Neuronal stem cell (in vitro differentiated cells): Measurements from ENCODE around the gene RUNX1.

Experiments used
- DNase-seq: peaks from one replicate; pipeline ENCODE4 v3.0.0-alpha.2; 2013; ENCODE audit warnings: low spot score
- H2AFZ ChIP-seq: one replicate; pipeline ENCODE4 v1.6.1; 2013; ENCODE audit warnings: mild to moderate bottlenecking, low read length, inconsistent platforms
- H2AK5ac ChIP-seq: 2 replicates; pipeline ENCODE4 v1.6.1; 2013; ENCODE audit warnings: low read depth, mild to moderate bottlenecking, inconsistent platforms, low read length, moderate library complexity, mixed read lengths
- H2BK120ac ChIP-seq: 2 replicates; pipeline ENCODE4 v1.6.1; 2013; ENCODE audit warnings: low read depth, mild to moderate bottlenecking, inconsistent platforms, low read length, moderate library complexity, mixed read lengths
- H2BK12ac ChIP-seq: one replicate; pipeline ENCODE4 v1.6.1; 2013; ENCODE audit warnings: low read length, inconsistent platforms
- H2BK15ac ChIP-seq: 2 replicates; pipeline ENCODE4 v1.6.1; 2013; ENCODE audit warnings: mild to moderate bottlenecking, low read length, inconsistent platforms, mixed read lengths
- H2BK5ac ChIP-seq: one replicate; pipeline ENCODE4 v1.6.1; 2013; ENCODE audit warnings: inconsistent platforms, mild to moderate bottlenecking, low read length, moderate library complexity
- H3K14ac ChIP-seq: one replicate; pipeline ENCODE4 v1.6.1; 2013; ENCODE audit warnings: low read length, inconsistent platforms
- H3K18ac ChIP-seq: 2 replicates; pipeline ENCODE4 v1.6.1; 2013; ENCODE audit warnings: low read length, inconsistent platforms
- H3K23ac ChIP-seq: 2 replicates; pipeline ENCODE4 v1.6.1; 2013; ENCODE audit warnings: low read depth, mild to moderate bottlenecking, mixed read lengths, low read length, inconsistent platforms; ENCODE audit not compliant: poor library complexity
- H3K27ac ChIP-seq: replicated peaks from 3 replicates; pipeline ENCODE4 v1.5.1; 2013; ENCODE audit warnings: low read length, inconsistent platforms
- H3K27me3 ChIP-seq, 3 experiments: 2 replicates each; pipeline ENCODE4 v1.6.1; 2013; ENCODE audit warnings: low read length in 3 of 3, mild to moderate bottlenecking in 2 of 3, inconsistent platforms in 1 of 3, low read depth in 1 of 3, mixed read lengths in 1 of 3, moderate library complexity in 1 of 3; ENCODE audit not compliant: control insufficient read depth in 3 of 3, insufficient read depth in 3 of 3
- H3K36me3 ChIP-seq, 2 donors: replicated peaks in 1 of 2; 2 replicates each; pipeline ENCODE4 v1.6.1; 2013; ENCODE audit warnings: low read length in 2 of 2; ENCODE audit not compliant: control insufficient read depth in 2 of 2, insufficient read depth in 2 of 2
- H3K4ac ChIP-seq: 2 replicates; pipeline ENCODE4 v1.6.1; 2013; ENCODE audit warnings: inconsistent platforms, mild to moderate bottlenecking, low read length, moderate library complexity
- H3K4me1 ChIP-seq, 2 donors: 1 replicate in 1 of 2; 2 replicates in 1 of 2; pipeline ENCODE4 v1.6.1; 2013; ENCODE audit warnings: low read length in 2 of 2, low read depth in 1 of 2; ENCODE audit not compliant: control insufficient read depth in 2 of 2, insufficient read depth in 1 of 2
- H3K4me2 ChIP-seq: one replicate; pipeline ENCODE4 v1.6.1; 2013; ENCODE audit warnings: mild to moderate bottlenecking, low read length, inconsistent platforms; ENCODE audit not compliant: insufficient read depth, poor library complexity, severe bottlenecking
- H3K4me3 ChIP-seq, 2 donors: 2 replicates each; pipeline ENCODE4 v1.5.1; 2013; ENCODE audit warnings: low read length in 2 of 2, mild to moderate bottlenecking in 2 of 2, inconsistent platforms in 1 of 2, moderate library complexity in 1 of 2
- H3K79me1 ChIP-seq: one replicate; pipeline ENCODE4 v1.6.1; 2013; ENCODE audit warnings: low read depth, mild to moderate bottlenecking, inconsistent platforms, low read length, moderate library complexity
- H3K9ac ChIP-seq: one replicate; pipeline ENCODE4 v1.6.1; 2013; ENCODE audit warnings: mild to moderate bottlenecking, low read depth, low read length, inconsistent platforms; ENCODE audit not compliant: poor library complexity
- H3K9me3 ChIP-seq, 2 donors: replicated peaks in 1 of 2; 2 replicates each; pipeline versions ENCODE3 to v1.6.1; 2013; ENCODE audit warnings: low read length in 2 of 2, mild to moderate bottlenecking in 2 of 2, inconsistent platforms in 1 of 2, low read depth in 1 of 2, mixed read lengths in 1 of 2, moderate library complexity in 1 of 2; ENCODE audit not compliant: control insufficient read depth in 2 of 2, insufficient read depth in 1 of 2
- H4K8ac ChIP-seq: one replicate; pipeline ENCODE4 v1.6.1; 2013; ENCODE audit warnings: low read depth, mild to moderate bottlenecking, inconsistent platforms, low read length, moderate library complexity
- H4K91ac ChIP-seq: one replicate; pipeline ENCODE4 v1.6.1; 2013; ENCODE audit warnings: low read length, low read depth, mild to moderate bottlenecking, inconsistent platforms; ENCODE audit not compliant: poor library complexity
- WGBS, 2 donors: extraction: QIAGEN DNeasy Blood & Tissue Kit; methylation state at CpG; one replicate each; pipeline ENCODE4 v1.1.7; 2013; ENCODE audit warnings: missing lambda C conversion rate in 2 of 2, mixed read lengths in 1 of 2; ENCODE audit not compliant: insufficient read length in 2 of 2, insufficient replicate concordance in 1 of 2; ENCODE audit errors: extremely low coverage in 2 of 2; 5-methylcytosine and 5-hydroxymethylcytosine counted together

RUNX1 gene

DNA sequence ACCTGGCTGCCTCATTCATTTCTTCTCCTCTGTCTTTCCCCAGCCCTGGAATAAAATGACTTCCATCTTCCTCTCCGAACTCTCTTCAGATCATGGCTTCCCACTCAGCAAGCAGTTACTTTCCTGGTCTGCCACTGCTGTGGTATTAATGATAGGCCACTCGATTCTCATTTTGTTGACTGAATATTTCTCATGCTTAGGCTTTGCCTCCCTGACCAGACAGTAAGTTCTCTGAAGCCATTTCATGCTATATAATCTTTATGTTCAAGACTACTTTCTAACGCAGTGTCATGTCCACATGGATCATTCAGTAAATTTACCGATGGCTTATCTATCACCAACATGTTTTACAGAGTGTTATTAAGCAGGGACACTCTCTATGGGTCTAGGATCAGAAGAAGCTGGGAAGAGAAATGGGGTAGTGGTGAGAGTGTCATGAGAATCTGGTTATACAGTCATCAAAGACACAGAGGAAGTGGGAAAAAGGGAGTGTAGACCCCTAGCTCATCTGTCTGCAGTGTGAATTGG lies 20.6 kb downstream of the RUNX1 start:
- no CpG with 5 or more reads among the region's 4 CpGs for WGBS, 2 donors

DNA sequence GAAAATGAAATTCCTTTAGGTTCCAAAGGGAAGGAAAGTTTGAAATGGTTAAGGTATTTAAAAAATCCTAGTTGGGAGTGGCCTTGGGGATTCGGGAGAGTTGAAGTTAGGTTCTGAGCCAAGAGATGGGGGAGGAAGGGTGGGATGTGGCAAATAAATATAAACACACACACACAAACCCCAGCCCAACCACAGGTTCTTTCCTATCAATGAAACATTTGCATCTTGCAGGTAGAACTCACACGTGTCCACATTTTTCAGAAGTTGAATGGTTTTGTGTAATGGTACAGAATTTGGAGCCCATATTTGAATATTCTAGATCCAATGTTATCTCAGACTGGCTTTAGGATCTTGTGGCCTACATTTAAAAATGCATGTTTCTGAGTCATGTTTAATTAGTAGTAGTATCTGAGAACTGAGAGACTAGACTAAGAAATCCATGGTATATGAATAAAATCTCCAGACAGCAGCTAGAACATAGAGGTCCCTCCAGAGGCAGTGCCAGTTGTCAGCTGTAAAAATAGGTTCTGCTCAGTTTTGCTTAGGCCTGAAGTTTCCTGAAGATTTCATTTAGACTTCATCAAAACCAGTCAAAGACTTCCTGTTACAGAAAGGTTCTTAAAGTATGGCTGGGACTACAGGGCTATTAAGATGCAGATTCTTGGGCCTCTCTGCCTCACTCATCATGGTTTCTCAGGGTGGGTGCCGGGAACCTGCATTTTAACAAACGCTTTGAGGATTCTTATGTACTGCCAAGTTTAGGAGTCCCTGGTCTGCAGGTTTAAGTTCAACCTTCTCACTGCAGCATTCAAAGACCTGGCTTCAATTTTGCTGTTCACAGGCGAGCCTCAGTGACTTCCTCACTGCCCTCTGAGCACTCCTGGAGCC lies 21.3 kb downstream of the RUNX1 start:
- Histone ChIP-seq H4K91ac (no peak overlapping the region), H2AFZ (no peak overlapping the region), H2BK5ac (no peak overlapping the region), H3K4me1 (peaks cover 0 to 3% of the 10 kb centered on the region in 2 donors), H3K27ac (no peak overlapping the region), H2BK15ac (no peak overlapping the region), H4K8ac (no peak overlapping the region), H3K23ac (no peak overlapping the region), H3K79me1 (no peaks in the 10 kb centered on the region), H3K18ac (no peak overlapping the region), H3K9ac (no peak overlapping the region), H2BK120ac (no peak overlapping the region), H3K9me3 (no peaks in the 10 kb centered on the region), H3K36me3 (no peaks in the 10 kb centered on the region), H3K4me2 (no peak overlapping the region), H3K4me3 (no peak overlapping the region), H2AK5ac (no peak overlapping the region), H3K4ac (no peak overlapping the region), H2BK12ac (no peak overlapping the region), H3K27me3 (peaks cover 0 to 29% (median 4%) of the 10 kb centered on the region in 3 experiments), H3K14ac (no peak overlapping the region)
- DNase-seq: no peak
- no CpG with 5 or more reads among the region's 5 CpGs for WGBS, 2 donors

More for the DNA sequence above, 20.6 kb downstream of the RUNX1 start:
- Histone ChIP-seq H3K23ac (no peak overlapping the region), H3K9ac (no peak overlapping the region), H3K4ac (no peak overlapping the region), H3K18ac (no peak overlapping the region), H2BK15ac (no peak overlapping the region), H3K9me3 (no peaks in the 10 kb centered on the region), H2AK5ac (no peak overlapping the region), H2BK120ac (no peak overlapping the region), H3K4me1 (peaks cover 0 to 3% of the 10 kb centered on the region in 2 donors), H3K27me3 (peaks cover 0 to 29% (median 4%) of the 10 kb centered on the region in 3 experiments), H3K4me2 (no peak overlapping the region), H4K91ac (no peak overlapping the region), H4K8ac (no peak overlapping the region), H3K4me3 (no peak overlapping the region), H3K14ac (no peak overlapping the region), H2BK12ac (no peak overlapping the region), H3K79me1 (no peaks in the 10 kb centered on the region), H2BK5ac (no peak overlapping the region), H3K36me3 (no peaks in the 10 kb centered on the region), H2AFZ (no peak overlapping the region), H3K27ac (no peak overlapping the region)
- DNase-seq: no peak

DNA sequence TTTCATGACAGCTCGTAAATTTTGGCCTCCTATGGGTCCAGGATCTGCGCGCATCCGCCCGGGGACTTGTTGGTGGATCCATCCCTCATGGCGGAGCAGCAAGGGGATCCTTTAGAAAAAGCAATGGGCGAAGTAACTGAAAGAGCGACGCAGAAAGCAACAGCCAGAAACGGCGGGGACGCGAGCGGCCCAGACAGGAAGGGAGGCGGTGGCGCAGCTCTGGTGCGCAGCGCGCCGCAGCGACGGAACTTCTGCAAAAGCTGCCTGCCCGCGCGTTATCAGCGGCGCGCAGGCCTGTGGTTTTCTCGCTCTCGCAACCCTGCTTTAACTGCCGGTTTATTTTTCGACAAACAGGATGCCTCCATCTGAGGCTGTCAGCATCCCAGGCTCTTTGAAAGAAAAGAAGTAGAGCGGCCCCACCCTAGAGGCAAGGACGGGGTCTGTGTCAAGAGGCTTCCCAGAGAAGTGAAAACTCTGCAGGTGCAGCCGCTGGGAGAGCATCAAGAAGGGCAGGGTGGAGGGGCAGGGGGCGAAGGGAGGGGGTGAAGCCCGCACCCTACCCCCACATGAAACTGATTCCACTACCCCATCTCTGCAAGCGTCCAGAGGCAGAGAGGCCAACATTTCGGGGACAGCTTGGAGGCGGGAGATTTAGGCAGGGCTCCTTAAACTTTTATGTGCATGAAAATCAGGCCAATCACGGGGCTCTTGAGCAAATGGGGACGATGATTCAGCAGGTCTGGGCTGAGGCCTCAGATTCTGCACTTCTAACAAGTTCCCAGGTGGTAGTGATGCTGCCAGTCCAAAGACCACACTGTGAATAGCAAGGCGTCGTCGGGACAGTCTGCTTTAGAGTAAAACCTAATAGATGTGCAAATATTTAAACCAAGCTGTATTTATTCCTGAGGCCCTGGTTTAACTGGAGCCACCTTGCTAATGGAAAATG lies 22.2 kb downstream of the RUNX1 start:
- no peak overlapping the region for H2AK5ac ChIP-seq
- H3K14ac ChIP-seq: no peak overlapping the region
- no peak overlapping the region for H3K23ac ChIP-seq
- H3K9me3 ChIP-seq: no peaks in the 10 kb centered on the region
- no peaks in the 10 kb centered on the region for H3K36me3 ChIP-seq
- H3K4ac ChIP-seq: no peak overlapping the region
- H3K9ac ChIP-seq: no peak overlapping the region
- H3K4me2 ChIP-seq: peak overlapping the region; percentile 66
- peak; percentile 21 for DNase-seq
- no peaks in the 10 kb centered on the region for H3K79me1 ChIP-seq
- no peak overlapping the region for H4K91ac ChIP-seq
- peaks cover 0 to 29% (median 4%) of the 10 kb centered on the region in 3 experiments for H3K27me3 ChIP-seq
- H3K4me3 ChIP-seq: peak overlapping the region in 1 of 2 donors; percentile 33
- H2BK120ac ChIP-seq: no peak overlapping the region
- no peak overlapping the region for H3K27ac ChIP-seq
- WGBS, 2 donors: no CpG with 5 or more reads among the region's 45 CpGs
- peaks cover 0 to 3% of the 10 kb centered on the region in 2 donors for H3K4me1 ChIP-seq
- no peak overlapping the region for H2BK5ac ChIP-seq
- peak overlapping the region; percentile 84 for H3K18ac ChIP-seq
- no peak overlapping the region for H2BK12ac ChIP-seq
- no peak overlapping the region for H2BK15ac ChIP-seq
- no peak overlapping the region for H4K8ac ChIP-seq
- peak overlapping the region; percentile 57 for H2AFZ ChIP-seq
